ENCODE data around the gene DCC. TPM values are rescaled to one million over a fixed set of nuclear protein-coding genes. Genes with fewer than 3 reads are reported as not detected.
A peak's percentile ranks its signal among the peaks of the same experiment; 100 is the strongest.

The DCC gene
- total and polyA plus RNA-seq, 11 donors = 0.02 TPM; not detected in 10

GRCh38 chr18:52979892-52980291, 639.9 kb downstream of the DCC start:
- no peaks in the 10 kb centered on the region for H3K27me3 ChIP-seq
- DNase-seq = no peak
- TF ChIP-seq CTCF (IDR thresholded peaks at IDR 0.05) = no peak
- no peak for TF ChIP-seq POLR2A (IDR thresholded peaks at IDR 0.05)
- no peak for ATAC-seq
- H3K27ac ChIP-seq = no peak overlapping the region
- 46 to 62% (median 56%) methylated on average over 6 of the region's 6 CpGs for WGBS, 4 donors
- no peak overlapping the region for H3K4me3 ChIP-seq
- H3K36me3 ChIP-seq = no peaks in the 10 kb centered on the region
- no peaks in the 10 kb centered on the region for H3K4me1 ChIP-seq
- intact Hi-C loops (cut with DNase I) = no loop called here
- H3K9me3 ChIP-seq = no peaks in the 10 kb centered on the region

GRCh38 chr18:52991246-52991645, 651.2 kb downstream of the DCC start:
- WGBS, 4 donors = 63 to 81% (median 71%) methylated on average over 1 of the region's 1 CpG
- TF ChIP-seq POLR2A (IDR thresholded peaks at IDR 0.05) = no peak
- no peak for TF ChIP-seq CTCF (IDR thresholded peaks at IDR 0.05)
- H3K4me1 ChIP-seq = no peaks in the 10 kb centered on the region

DNA sequence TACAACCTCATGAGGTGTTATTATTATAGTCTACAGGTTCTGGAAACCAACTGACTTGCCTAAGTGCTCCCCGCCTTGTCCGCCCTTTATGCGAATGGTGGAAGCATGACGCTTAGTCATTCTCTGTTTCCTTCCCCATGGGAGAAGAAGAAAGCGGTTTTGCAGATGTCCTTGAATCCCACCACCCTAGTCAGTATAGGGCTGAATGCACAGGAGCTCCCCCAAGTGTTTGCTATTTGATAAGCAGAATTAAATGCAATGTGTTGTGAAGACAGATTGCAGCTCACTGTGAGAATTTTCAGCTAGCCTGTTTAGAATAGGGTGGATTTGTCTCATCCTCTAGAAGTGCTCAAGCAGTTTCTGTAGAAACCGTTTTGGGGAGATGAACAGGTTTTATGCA, 652.0 kb downstream of the DCC start:
- 43 to 55% (median 46%) methylated on average over 6 of the region's 6 CpGs for WGBS, 4 donors
- TF ChIP-seq POLR2A (IDR thresholded peaks at IDR 0.05) (no peak), CTCF (IDR thresholded peaks at IDR 0.05) (peak in 3 of 12 donors; percentile 13 to 23 (median 13))
- H3K36me3 ChIP-seq = no peaks in the 10 kb centered on the region
- intact Hi-C loops (cut with DNase I) = no loop called here
- DNase-seq (no peak), ATAC-seq (peak in 1 of 4 donors; percentile 29)
- H3K9me3 ChIP-seq = no peaks in the 10 kb centered on the region
- H3K27ac ChIP-seq = no peak overlapping the region
- no peaks in the 10 kb centered on the region for H3K4me1 ChIP-seq
- H3K4me3 ChIP-seq = no peak overlapping the region
- no peaks in the 10 kb centered on the region for H3K27me3 ChIP-seq

More at GRCh38 chr18:52991246-52991645, 651.2 kb downstream of the DCC start:
- H3K9me3 ChIP-seq = no peaks in the 10 kb centered on the region
- intact Hi-C loops (cut with DNase I) = no loop called here
- DNase-seq (no peak), ATAC-seq (no peak)
- no peaks in the 10 kb centered on the region for H3K36me3 ChIP-seq
- no peak overlapping the region for H3K4me3 ChIP-seq
- H3K27ac ChIP-seq = no peak overlapping the region
- H3K27me3 ChIP-seq = no peaks in the 10 kb centered on the region

DNA sequence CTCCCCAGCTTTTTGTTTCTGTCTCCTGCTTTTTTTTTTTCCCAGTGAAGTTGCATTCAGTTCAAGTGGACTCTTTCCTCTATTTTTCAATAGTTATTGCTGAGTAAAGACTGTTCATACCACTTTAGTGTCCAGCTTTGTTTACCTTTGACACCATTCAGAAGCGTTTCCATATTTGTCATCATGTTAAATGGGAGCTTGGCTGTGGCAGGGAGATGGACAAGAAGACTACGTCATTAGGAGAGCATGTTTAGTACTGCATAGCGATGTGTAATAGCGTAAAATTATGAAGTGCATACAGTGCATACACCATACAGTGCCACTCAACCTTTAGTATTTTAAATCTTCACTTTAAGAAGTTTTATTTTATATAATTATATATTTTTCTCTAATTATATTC, 655.9 kb downstream of the DCC start:
- H3K4me1 ChIP-seq = no peaks in the 10 kb centered on the region
- H3K27ac ChIP-seq = no peak overlapping the region
- WGBS, 4 donors = 81 to 85% (median 83%) methylated on average over 4 of the region's 4 CpGs
- DNase-seq (no peak), ATAC-seq (no peak)
- H3K36me3 ChIP-seq = no peaks in the 10 kb centered on the region
- intact Hi-C loops (cut with DNase I) = no loop called here
- H3K9me3 ChIP-seq = no peaks in the 10 kb centered on the region
- H3K4me3 ChIP-seq = no peak overlapping the region
- no peak for TF ChIP-seq CTCF (IDR thresholded peaks at IDR 0.05)
- TF ChIP-seq POLR2A (IDR thresholded peaks at IDR 0.05) = no peak
- no peaks in the 10 kb centered on the region for H3K27me3 ChIP-seq
